ENCODE results near the gene PMCH. TPM values are rescaled to one million over a fixed set of nuclear protein-coding genes. Genes with fewer than 3 reads are reported as not detected.

PMCH gene
- total and polyA plus RNA-seq, 10 of the 15 experiments (the other 5 are each of a cell fraction or from before 2014, with no cell fraction given): 0.35 to 2.1 (median 0.83) TPM; not detected in 4

- no peak for TF ChIP-seq SREBF1 (IDR thresholded peaks at IDR 0.05; ENCODE audit: low read length)
- no peak for TF ChIP-seq ZBTB33 (IDR thresholded peaks at IDR 0.05)
- no peak for TF ChIP-seq ZBTB40 (IDR thresholded peaks at IDR 0.05; ENCODE audit: borderline replicate concordance)
- no peak for TF ChIP-seq ATF3 (IDR thresholded peaks at IDR 0.05; ENCODE audit: borderline replicate concordance, extremely low read depth, low read depth, low read length)
- no peak for TF ChIP-seq E4F1 (IDR thresholded peaks at IDR 0.05; ENCODE audit: borderline replicate concordance, partially characterized antibody)
Measured at GRCh38 chr12:102172436-102172835, 25.2 kb downstream of the PMCH start (continued).
